HFF-Myc (cell line): ENCODE measurements around the gene ANAPC4.
A peak's percentile ranks its signal among the peaks of the same experiment; 100 is the strongest.

Experiments used
- DNase-seq: peaks from one replicate; pipeline ENCODE4 v3.0.0-alpha.2; 2011; ENCODE audit warnings: low read depth; ENCODE audit errors: extremely low read depth
- H3K4me3 ChIP-seq: replicated peaks from 2 replicates; pipeline ENCODE4 v1.5.1; 2011; ENCODE audit warnings: low read depth, mild to moderate bottlenecking, control low read depth, low read length
- TF ChIP-seq, protein P1 (sequence below): IDR thresholded peaks from 2 replicates; pipeline ENCODE4 v1.5.1; 2012; ENCODE audit warnings: mild to moderate bottlenecking, low read depth, low read length, control low read depth; ENCODE audit errors: missing control alignments

Gene ANAPC4

DNA sequence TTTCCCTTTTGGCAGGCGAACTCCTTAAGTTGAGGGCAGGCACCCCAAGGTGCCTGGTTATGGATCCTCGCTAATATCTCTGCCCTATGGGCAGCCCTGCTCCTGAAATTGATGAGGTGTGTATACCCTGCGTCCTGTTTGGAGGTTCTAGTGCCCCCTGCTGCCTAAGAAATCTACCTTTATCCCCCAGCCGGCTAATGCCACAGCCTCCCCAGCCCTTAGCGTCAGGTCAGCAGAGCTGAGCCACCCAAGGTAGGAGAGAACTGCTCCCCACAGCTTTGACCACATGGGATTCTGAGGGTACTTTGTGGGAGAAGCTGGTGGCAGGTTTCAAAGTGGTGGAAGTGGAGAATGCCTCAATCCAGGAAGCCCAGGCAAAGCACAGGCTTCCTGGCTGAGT lies 50.8 kb downstream of the ANAPC4 start:
- TF ChIP-seq, protein P1, sequence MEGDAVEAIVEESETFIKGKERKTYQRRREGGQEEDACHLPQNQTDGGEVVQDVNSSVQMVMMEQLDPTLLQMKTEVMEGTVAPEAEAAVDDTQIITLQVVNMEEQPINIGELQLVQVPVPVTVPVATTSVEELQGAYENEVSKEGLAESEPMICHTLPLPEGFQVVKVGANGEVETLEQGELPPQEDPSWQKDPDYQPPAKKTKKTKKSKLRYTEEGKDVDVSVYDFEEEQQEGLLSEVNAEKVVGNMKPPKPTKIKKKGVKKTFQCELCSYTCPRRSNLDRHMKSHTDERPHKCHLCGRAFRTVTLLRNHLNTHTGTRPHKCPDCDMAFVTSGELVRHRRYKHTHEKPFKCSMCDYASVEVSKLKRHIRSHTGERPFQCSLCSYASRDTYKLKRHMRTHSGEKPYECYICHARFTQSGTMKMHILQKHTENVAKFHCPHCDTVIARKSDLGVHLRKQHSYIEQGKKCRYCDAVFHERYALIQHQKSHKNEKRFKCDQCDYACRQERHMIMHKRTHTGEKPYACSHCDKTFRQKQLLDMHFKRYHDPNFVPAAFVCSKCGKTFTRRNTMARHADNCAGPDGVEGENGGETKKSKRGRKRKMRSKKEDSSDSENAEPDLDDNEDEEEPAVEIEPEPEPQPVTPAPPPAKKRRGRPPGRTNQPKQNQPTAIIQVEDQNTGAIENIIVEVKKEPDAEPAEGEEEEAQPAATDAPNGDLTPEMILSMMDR: no peak
- no peak overlapping the region for H3K4me3 ChIP-seq
- no peak for DNase-seq

DNA sequence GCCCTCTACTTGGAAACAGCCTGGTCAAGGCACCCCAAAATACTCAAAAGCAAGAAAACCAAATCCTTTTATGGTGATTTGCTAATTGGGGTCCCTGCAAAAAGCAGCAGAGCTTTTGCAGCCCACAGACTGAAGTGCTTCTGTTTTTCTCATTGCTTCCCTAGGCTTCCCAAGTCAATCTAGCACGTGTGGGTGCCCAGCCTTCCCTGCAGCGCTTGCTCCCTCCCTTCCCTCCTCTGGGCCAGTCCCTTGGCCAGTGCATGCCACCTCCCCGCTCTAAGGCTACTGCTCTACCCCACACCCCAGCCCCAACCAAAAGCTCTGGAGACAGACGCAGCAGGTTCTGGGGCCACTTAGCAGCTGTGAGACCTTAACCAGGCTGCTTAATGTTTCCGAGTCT lies 53.6 kb downstream of the ANAPC4 start:
- no peak overlapping the region for H3K4me3 ChIP-seq
- TF ChIP-seq, protein P1: no peak
- no peak for DNase-seq

DNA sequence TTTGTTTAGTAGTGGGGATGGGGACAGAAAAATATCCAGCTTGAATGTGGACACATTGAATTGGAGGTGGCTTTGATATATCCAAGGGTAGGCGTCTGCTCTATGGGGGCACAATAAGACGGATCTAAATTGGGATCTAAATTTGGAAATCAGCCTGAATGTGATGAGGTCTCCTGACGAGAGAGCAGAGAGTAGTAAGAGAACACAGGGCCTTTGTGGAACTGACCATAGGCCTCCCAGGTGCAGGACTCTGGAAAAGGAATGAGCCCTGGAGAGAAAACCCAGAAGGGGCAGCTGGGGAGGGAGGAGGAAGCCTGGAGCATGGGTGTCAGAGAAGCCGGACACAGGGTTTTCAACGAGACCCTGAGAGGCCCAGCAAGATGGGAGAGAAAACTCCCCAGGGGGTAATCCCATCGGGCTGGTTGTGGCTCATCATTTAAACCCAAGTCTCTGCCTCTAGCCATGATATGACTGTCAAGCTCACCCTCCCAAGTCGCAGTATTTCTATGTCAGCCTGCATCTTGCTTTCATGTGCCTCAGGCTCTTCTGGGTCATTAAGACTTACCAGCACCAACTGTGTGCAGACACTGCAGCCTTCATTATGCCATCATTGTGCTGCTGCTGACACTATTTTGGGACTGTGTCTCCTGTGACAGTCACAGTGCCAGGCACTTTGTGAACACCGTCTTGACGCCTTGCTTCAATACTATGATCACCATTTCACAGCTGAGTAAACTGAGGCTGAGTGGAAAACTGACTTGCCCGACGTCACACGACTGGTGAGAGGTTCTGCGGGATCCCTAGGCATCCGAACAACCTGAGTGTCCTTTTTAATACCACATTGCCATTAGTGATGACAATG lies 57.1 kb downstream of the ANAPC4 start:
- no peak overlapping the region for H3K4me3 ChIP-seq
- TF ChIP-seq, protein P1: no peak
- no peak for DNase-seq

- H3K4me3 ChIP-seq: no peak overlapping the region
- DNase-seq: no peak
- TF ChIP-seq, protein P1: no peak
Measured at GRCh38 chr4:25437926-25438325, 60.9 kb downstream of the ANAPC4 start.

GRCh38 chr4:25439918-25440477 lies 62.9 kb downstream of the ANAPC4 start:
- TF ChIP-seq, protein P1: peak; percentile 94
- H3K4me3 ChIP-seq: no peak overlapping the region
- DNase-seq: peak; percentile 56

- TF ChIP-seq, protein P1: no peak
- H3K4me3 ChIP-seq: no peak overlapping the region
- no peak for DNase-seq
Measured at GRCh38 chr4:25440478-25441030, 63.5 kb downstream of the ANAPC4 start.
